A549 (cell line): ENCODE data around the gene CDC14B. TPM values are rescaled to one million over a fixed set of nuclear protein-coding genes. Genes with fewer than 3 reads are reported as not detected.

Experiments
- ATAC-seq, 2 experiments: fragments of 200-7000 bp in 1 of 2; fragments of >200 bp in 1 of 2; cut with Nextera tagmentation in 1 of 2; cut with Tn5 transposase in 1 of 2; 3 replicates each; pipeline versions ENCODE4 v1.8.0 to v1.9.1; 2018 to 2020; ENCODE audit warnings: mild to moderate bottlenecking in 1 of 2, moderate library complexity in 1 of 2
- CTCF ChIA-PET: fragments of 300-600 bp; sonication (Branson Sonifier 250); formaldehyde crosslinking; extraction: SDS; loops from one replicate; lab custom pipeline; 2021; ENCODE audit warnings: antibody characterized with exemption, inconsistent platforms; lab: Yijun Ruan, JAX
- POLR2A ChIA-PET: fragments of 350-600 bp; formaldehyde crosslinking; extraction: SDS; loops from one replicate; lab custom pipeline; 2021; ENCODE audit warnings: antibody characterized with exemption, inconsistent platforms; lab: Yijun Ruan, JAX
- DNase-seq, 2 experiments: peaks; one replicate each; pipeline versions ENCODE4 v3.0.0 to v3.0.0-alpha.2; 2011 to 2016; ENCODE audit warnings: low read depth in 1 of 2, low spot score in 1 of 2
- FAIRE-seq: peaks from 2 replicates; lab custom pipeline; 2011; peaks lifted over from hg19 to GRCh38; lab: Jason Lieb, UNC
- H3K27ac ChIP-seq, 2 experiments: fragments of >200 bp; sonication (Bioruptor Twin); formaldehyde crosslinking; 3 replicates each; pipeline ENCODE4 v1.5.1; 2016 to 2017
- H3K4me1 ChIP-seq: fragments of >200 bp; sonication (Bioruptor Twin); formaldehyde crosslinking; 3 replicates; pipeline ENCODE4 v1.6.1; 2016
- H3K4me2 ChIP-seq: fragments of >200 bp; sonication (Bioruptor Twin); formaldehyde crosslinking; 3 replicates; pipeline ENCODE4 v1.6.1; 2016
- H3K4me3 ChIP-seq: fragments of >200 bp; sonication (Bioruptor Twin); formaldehyde crosslinking; 3 replicates; pipeline ENCODE4 v1.5.1; 2016
- H3K9me3 ChIP-seq: fragments of >200 bp; sonication (Bioruptor Twin); formaldehyde crosslinking; 3 replicates; pipeline ENCODE4 v1.6.1; 2016
- BHLHE40 ChIP-seq: IDR thresholded peaks from 2 replicates; pipeline ENCODE4 v1.6.1; 2012; ENCODE audit warnings: low read depth, low read length, inconsistent platforms
- CHD2 ChIP-seq: fragments of 150-350 bp; IDR thresholded peaks from 2 replicates; pipeline ENCODE4 v1.6.1; 2014; ENCODE audit warnings: low read length; ENCODE audit not compliant: partially characterized antibody
- EHMT2 ChIP-seq: fragments of 200-600 bp; sonication (generic); IDR thresholded peaks from 2 replicates; pipeline ENCODE4 v1.6.1; 2016; ENCODE audit warnings: antibody characterized with exemption, low read depth, mild to moderate bottlenecking, moderate library complexity
- FOSB ChIP-seq: fragments of 250-450 bp; sonication (Bioruptor Pico); IDR thresholded peaks from 2 replicates; pipeline ENCODE4 v1.5.0; 2020; ENCODE audit warnings: mild to moderate bottlenecking, moderate library complexity
- FOSL2 ChIP-seq, 2 experiments: fragments of 450-650 bp in 1 of 2; fragments of >200 bp in 1 of 2; sonication (Bioruptor Twin) in 1 of 2; formaldehyde crosslinking; IDR thresholded peaks; 2 replicates each; pipeline versions ENCODE4 v1.5.0 to v1.6.1; 2016 to 2020; ENCODE audit warnings: mild to moderate bottlenecking in 1 of 2, moderate library complexity in 1 of 2
- HOXA7 ChIP-seq: fragments of 250-450 bp; sonication (Bioruptor Pico); IDR thresholded peaks from 2 replicates; pipeline ENCODE4 v1.5.0; 2020; ENCODE audit warnings: mild to moderate bottlenecking, moderate library complexity
- HOXB5 ChIP-seq: fragments of 250-450 bp; sonication (Bioruptor Pico); IDR thresholded peaks from 2 replicates; pipeline ENCODE4 v1.5.0; 2020; ENCODE audit warnings: mild to moderate bottlenecking, moderate library complexity
- JUNB ChIP-seq: fragments of >200 bp; sonication (Bioruptor Twin); formaldehyde crosslinking; IDR thresholded peaks from 2 replicates; pipeline ENCODE4 v1.6.1; 2016
- KDM5A ChIP-seq: fragments of 200-600 bp; sonication (generic); IDR thresholded peaks from 2 replicates; pipeline ENCODE4 v1.6.1; 2016; ENCODE audit warnings: antibody characterized with exemption, mild to moderate bottlenecking
- MAFK ChIP-seq: fragments of 450-650 bp; IDR thresholded peaks from 2 replicates; pipeline ENCODE4 v1.6.1; 2014; ENCODE audit not compliant: partially characterized antibody
- NPAS2 ChIP-seq: fragments of 250-450 bp; sonication (Bioruptor Pico); IDR thresholded peaks from 2 replicates; pipeline ENCODE4 v1.8.0; 2022; ENCODE audit warnings: mild to moderate bottlenecking, moderate library complexity, borderline replicate concordance
- NR3C1 ChIP-seq: fragments of >200 bp; sonication (Bioruptor Twin); formaldehyde crosslinking; IDR thresholded peaks from 3 replicates; pipeline ENCODE4 v1.6.1; 2017
- POLR2A ChIP-seq: IDR thresholded peaks from 2 replicates; pipeline ENCODE4 v1.6.1; 2012; ENCODE audit warnings: mild to moderate bottlenecking, low read length
- RCOR1 ChIP-seq: fragments of 150-350 bp; IDR thresholded peaks from 2 replicates; pipeline ENCODE4 v1.6.1; 2014; ENCODE audit warnings: antibody characterized with exemption, low read length, low read depth
- SMC3 ChIP-seq: fragments of >200 bp; sonication (Bioruptor Twin); formaldehyde crosslinking; IDR thresholded peaks from 3 replicates; pipeline ENCODE4 v1.6.1; 2018; ENCODE audit warnings: inconsistent platforms
- TP53 ChIP-seq: fragments of 250-450 bp; sonication (Bioruptor Pico); IDR thresholded peaks from 2 replicates; pipeline ENCODE4 v1.5.0; 2021; ENCODE audit warnings: mild to moderate bottlenecking, moderate library complexity
- ZC3H11A ChIP-seq: fragments of 450-650 bp; IDR thresholded peaks from 2 replicates; pipeline ENCODE4 v1.6.1; 2014; ENCODE audit warnings: antibody characterized with exemption, mild to moderate bottlenecking
- ZNF302 ChIP-seq: fragments of 250-450 bp; sonication (Bioruptor Pico); IDR thresholded peaks from 2 replicates; pipeline ENCODE4 v1.9.0; 2021; ENCODE audit warnings: inconsistent platforms, mild to moderate bottlenecking, moderate library complexity
- ZSCAN20 ChIP-seq: fragments of 250-450 bp; sonication (Bioruptor Pico); IDR thresholded peaks from 2 replicates; pipeline ENCODE4 v1.8.0; 2022; ENCODE audit warnings: mild to moderate bottlenecking, moderate library complexity
- WGBS: methylation state at CpG from one replicate; pipeline ENCODE4 v1.1.6; 2017; ENCODE audit errors: missing lambda C conversion rate; 5-methylcytosine and 5-hydroxymethylcytosine counted together
- polyA plus RNA-seq, 4 experiments: library from polyadenylated mRNA; depleted of rRNA in 3 of 4; stranded (reverse); fragments of >200 nt; fragmentation: RNase III in 1 of 4; extraction: RNeasy Plus Mini Kit Qiagen cat#74134 plus additional on column Dnase treatment in 1 of 4; gene quantifications; 2 replicates in 3 of 4; 3 replicates in 1 of 4; pipeline ENCODE4 v1.2.3, GENCODE V29; 2011 to 2017
- TF ChIP-seq, protein P1 (sequence below): fragments of 450-650 bp; IDR thresholded peaks from 2 replicates; pipeline ENCODE4 v1.6.1; 2014; ENCODE audit warnings: antibody characterized with exemption
- TF ChIP-seq, protein P2 (sequence below): IDR thresholded peaks from 2 replicates; pipeline ENCODE4 v1.6.1; 2012
- TF ChIP-seq, protein P3 (sequence below): fragments of >200 bp; sonication (Bioruptor Twin); formaldehyde crosslinking; IDR thresholded peaks from 2 replicates; pipeline ENCODE4 v1.6.1; 2016
- TF ChIP-seq, protein P4 (sequence below): fragments of >200 bp; sonication (Bioruptor Twin); formaldehyde crosslinking; IDR thresholded peaks from 3 replicates; pipeline ENCODE4 v1.5.1; 2016
- TF ChIP-seq, protein P5 (sequence below): fragments of 250-450 bp; sonication (Bioruptor Pico); IDR thresholded peaks from 2 replicates; pipeline ENCODE4 v1.5.0; 2021; ENCODE audit warnings: mild to moderate bottlenecking, moderate library complexity, borderline replicate concordance

Gene CDC14B
- polyA plus RNA-seq, 2 of the 4 experiments (the other 2 are of a cell fraction), result 9.9 to 17.3 TPM

DNA sequence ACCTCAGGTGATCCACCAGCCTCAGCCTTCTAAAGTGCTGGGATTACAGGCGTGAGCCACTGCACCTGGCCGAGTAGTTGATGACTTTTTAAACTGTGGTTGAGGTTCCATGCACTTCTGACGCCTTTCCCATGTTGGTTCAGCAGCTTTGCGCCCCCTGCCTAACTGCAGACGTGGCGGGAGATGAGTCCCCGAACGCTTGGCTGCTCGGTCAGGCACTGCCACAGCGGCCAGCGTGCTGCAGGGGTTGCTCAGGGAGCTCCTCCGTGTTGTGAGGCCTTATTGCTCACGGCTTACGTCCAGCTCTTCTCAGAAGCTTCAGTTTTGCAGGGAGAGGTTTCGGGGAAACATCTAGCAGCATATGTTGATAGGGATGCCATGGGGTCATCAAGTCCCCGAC is 134.4 kb downstream of the CDC14B start:
- ChIA-PET POLR2A (no interaction called here), CTCF (interaction anchor here (0.7 kb wide), 1 partner anchor 1009 kb away, joined by 3 read pairs; no protein-coding TSS in a partner anchor)
- H3K27ac ChIP-seq, result no peak overlapping the region
- 97% methylated on average over 16 of the region's 16 CpGs for WGBS
- DNase-seq (no peak), ATAC-seq (no peak), FAIRE-seq (no peak)
- peaks cover 7% of the 10 kb centered on the region; the same call in 2 of the 3 replicates for H3K4me1 ChIP-seq
- no peak for TF ChIP-seq HOXA7 (CRISPR knock-in tag)
- TF ChIP-seq TP53 (CRISPR knock-in tag), result no peak
- TF ChIP-seq POLR2A, result no peak
- no peak for TF ChIP-seq FOSL2 (IDR thresholded peaks at IDR 0.05)
- no peak for TF ChIP-seq FOSL2 (CRISPR knock-in tag; IDR thresholded peaks at IDR 0.05)
- TF ChIP-seq, protein P1, sequence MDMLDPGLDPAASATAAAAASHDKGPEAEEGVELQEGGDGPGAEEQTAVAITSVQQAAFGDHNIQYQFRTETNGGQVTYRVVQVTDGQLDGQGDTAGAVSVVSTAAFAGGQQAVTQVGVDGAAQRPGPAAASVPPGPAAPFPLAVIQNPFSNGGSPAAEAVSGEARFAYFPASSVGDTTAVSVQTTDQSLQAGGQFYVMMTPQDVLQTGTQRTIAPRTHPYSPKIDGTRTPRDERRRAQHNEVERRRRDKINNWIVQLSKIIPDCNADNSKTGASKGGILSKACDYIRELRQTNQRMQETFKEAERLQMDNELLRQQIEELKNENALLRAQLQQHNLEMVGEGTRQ, result no peak
- TF ChIP-seq, protein P2, sequence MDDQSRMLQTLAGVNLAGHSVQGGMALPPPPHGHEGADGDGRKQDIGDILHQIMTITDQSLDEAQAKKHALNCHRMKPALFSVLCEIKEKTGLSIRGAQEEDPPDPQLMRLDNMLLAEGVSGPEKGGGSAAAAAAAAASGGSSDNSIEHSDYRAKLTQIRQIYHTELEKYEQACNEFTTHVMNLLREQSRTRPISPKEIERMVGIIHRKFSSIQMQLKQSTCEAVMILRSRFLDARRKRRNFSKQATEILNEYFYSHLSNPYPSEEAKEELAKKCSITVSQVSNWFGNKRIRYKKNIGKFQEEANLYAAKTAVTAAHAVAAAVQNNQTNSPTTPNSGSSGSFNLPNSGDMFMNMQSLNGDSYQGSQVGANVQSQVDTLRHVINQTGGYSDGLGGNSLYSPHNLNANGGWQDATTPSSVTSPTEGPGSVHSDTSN, result no peak
- no peak for TF ChIP-seq NR3C1
- no peak for TF ChIP-seq ZC3H11A
- no peak for TF ChIP-seq BHLHE40
- TF ChIP-seq FOSB (CRISPR knock-in tag), result no peak
- TF ChIP-seq, protein P3, sequence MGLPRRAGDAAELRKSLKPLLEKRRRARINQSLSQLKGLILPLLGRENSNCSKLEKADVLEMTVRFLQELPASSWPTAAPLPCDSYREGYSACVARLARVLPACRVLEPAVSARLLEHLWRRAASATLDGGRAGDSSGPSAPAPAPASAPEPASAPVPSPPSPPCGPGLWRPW, result no peak
- TF ChIP-seq CHD2, result no peak
- H3K4me3 ChIP-seq, result no peak overlapping the region
- H3K9me3 ChIP-seq, result no peaks in the 10 kb centered on the region
- H3K4me2 ChIP-seq, result no peak overlapping the region

DNA sequence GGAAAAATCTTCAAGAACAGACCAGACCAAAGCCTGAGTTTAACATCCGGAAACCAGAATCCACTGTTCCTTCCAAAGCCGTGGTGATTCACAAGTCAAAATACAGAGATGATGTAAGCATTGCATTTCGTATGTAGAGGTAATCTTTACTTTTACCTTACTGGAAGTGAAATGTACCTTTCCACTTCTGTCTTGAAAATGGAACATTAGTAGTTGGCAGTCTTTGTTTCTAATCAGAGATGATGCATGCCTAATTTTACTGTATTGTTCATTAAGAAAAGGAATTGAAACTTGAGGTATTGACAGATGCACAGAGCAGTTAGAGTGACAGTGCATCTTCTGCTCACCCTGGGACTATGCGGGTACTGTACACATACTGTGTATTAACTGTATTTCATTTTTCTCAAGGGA is 135.1 kb downstream of the CDC14B start:
- DNase-seq, result no peak
- no peaks in the 10 kb centered on the region for H3K9me3 ChIP-seq
- H3K4me3 ChIP-seq, result no peak overlapping the region
- ATAC-seq, result no peak
- POLR2A ChIA-PET, result no interaction called here
- WGBS, result 87% methylated on average over 4 of the region's 4 CpGs
- no peak overlapping the region for H3K4me2 ChIP-seq
- peaks cover 8% of the 10 kb centered on the region; the same call in 2 of the 3 replicates for H3K4me1 ChIP-seq
- TF ChIP-seq RCOR1 (no peak), ZSCAN20 (CRISPR knock-in tag) (no peak), HOXB5 (CRISPR knock-in tag) (no peak), NPAS2 (CRISPR knock-in tag) (no peak), HOXA7 (CRISPR knock-in tag) (no peak), TP53 (CRISPR knock-in tag) (no peak), NR3C1 (no peak), EHMT2 (no peak), KDM5A (no peak), JUNB (no peak), ZNF302 (CRISPR knock-in tag) (no peak), MAFK (no peak), SMC3 (no peak)
- TF ChIP-seq, protein P1, result no peak
- TF ChIP-seq, protein P4, sequence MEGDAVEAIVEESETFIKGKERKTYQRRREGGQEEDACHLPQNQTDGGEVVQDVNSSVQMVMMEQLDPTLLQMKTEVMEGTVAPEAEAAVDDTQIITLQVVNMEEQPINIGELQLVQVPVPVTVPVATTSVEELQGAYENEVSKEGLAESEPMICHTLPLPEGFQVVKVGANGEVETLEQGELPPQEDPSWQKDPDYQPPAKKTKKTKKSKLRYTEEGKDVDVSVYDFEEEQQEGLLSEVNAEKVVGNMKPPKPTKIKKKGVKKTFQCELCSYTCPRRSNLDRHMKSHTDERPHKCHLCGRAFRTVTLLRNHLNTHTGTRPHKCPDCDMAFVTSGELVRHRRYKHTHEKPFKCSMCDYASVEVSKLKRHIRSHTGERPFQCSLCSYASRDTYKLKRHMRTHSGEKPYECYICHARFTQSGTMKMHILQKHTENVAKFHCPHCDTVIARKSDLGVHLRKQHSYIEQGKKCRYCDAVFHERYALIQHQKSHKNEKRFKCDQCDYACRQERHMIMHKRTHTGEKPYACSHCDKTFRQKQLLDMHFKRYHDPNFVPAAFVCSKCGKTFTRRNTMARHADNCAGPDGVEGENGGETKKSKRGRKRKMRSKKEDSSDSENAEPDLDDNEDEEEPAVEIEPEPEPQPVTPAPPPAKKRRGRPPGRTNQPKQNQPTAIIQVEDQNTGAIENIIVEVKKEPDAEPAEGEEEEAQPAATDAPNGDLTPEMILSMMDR, result no peak
- TF ChIP-seq, protein P5, sequence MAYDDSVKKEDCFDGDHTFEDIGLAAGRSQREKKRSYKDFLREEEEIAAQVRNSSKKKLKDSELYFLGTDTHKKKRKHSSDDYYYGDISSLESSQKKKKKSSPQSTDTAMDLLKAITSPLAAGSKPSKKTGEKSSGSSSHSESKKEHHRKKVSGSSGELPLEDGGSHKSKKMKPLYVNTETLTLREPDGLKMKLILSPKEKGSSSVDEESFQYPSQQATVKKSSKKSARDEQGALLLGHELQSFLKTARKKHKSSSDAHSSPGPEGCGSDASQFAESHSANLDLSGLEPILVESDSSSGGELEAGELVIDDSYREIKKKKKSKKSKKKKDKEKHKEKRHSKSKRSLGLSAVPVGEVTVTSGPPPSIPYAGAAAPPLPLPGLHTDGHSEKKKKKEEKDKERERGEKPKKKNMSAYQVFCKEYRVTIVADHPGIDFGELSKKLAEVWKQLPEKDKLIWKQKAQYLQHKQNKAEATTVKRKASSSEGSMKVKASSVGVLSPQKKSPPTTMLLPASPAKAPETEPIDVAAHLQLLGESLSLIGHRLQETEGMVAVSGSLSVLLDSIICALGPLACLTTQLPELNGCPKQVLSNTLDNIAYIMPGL (CRISPR knock-in tag), result no peak
- TF ChIP-seq, protein P3, result no peak
- TF ChIP-seq, protein P2, result no peak
- TF ChIP-seq, all 56 proteins: peak for 0
- FAIRE-seq, result no peak
- CTCF ChIA-PET, result no interaction called here
- H3K27ac ChIP-seq, result no peak overlapping the region
